ENCODE measurements around the gene RBM20.
A peak's percentile ranks its signal among the peaks of the same experiment; 100 is the strongest.
"Not testable (repeated sequence)": the region's sequence is repeated elsewhere in the genome, so short reads cannot be mapped to it uniquely, and the experiment has no call there.

RBM20 gene

GRCh38 chr10:110625951-110626855 is 17.9 kb upstream of the RBM20 start:
- no peak for DNase-seq

DNA sequence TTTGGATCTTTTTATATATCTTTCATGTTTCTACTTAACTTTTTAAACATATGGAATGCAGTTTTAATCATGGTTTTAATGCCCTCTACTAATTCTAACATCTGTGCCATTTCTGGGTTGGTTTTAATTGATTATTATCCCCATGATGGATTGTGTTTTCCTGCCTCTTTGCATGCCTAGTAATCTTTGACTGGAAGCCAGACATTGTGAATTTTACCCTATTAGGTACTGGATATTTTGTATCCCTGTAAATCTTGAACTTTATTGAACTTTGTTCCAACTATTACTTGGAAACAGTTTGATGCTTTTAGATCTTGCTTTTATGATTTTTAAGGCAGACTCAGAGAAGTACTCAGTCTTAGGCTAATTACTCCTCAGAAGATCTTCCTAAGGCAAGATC is 16.0 kb upstream of the RBM20 start:
- DNase-seq = no peak

- DNase-seq = no peak
Measured at GRCh38 chr10:110629680-110630191, 14.4 kb upstream of the RBM20 start.

- no peak for DNase-seq
Measured at GRCh38 chr10:110631934-110632333, 12.2 kb upstream of the RBM20 start.

DNA sequence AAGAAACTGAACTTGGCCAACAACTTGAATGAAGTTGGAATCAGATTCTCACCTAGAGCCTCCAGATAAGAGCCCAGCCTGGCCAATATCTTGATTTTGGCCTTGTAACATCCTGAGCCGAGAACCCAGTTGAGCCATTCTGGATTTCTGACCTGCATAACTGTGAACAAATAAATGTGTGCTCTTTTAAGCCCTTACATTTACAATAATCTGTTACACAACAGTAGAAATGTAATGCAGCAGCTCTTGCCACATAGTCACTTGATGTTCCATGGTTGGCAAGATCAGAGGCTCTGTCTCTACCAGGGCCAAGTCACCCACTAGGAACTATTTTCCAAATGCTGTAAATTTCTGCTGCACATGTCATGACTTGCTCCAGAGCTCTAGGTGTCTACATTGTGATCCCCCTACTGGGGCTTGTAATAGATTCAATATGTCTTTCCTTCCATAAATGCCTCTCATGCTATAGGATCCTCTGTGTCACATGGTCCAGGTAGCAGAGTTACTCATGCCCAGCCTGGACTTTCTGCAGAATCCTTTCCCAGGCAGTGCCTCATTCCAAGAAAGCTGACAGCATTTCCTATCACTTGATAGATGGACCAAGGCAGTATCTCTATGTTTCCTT is 11.4 kb upstream of the RBM20 start:
- DNase-seq = no peak

DNA sequence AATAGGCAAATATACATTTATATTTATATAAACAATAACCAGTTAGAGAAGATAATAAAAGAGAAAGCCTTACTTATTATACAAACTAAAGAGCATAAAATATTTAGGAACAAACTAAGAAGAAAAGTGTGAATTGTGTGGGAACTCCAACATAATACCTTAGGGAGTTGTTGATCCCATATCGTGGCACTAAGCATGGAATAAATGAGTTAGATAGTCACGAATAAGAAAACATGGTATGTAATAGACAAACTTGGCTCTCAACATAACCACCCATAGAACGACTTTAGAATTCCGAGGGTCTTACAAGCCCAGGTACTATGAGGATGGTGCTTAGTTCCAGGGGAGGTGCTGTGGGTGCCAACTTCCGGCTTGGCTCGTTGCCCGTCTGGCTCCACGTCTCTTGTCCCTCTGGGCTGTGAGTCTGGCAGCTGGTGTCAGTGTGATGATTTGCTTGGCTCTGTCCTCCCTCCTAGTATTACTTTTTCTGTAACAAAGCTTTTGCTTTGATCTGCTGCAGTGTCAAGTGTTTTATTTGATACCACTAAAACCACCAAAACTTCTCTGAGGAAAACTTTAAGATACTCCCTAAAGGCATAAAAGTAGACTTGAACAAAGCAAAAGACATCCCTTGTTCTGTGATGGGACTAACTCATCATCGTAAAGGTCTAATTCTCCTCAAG is 9.5 kb upstream of the RBM20 start:
- no peak for DNase-seq

GRCh38 chr10:110636572-110636931 is 7.6 kb upstream of the RBM20 start:
- no peak for DNase-seq

- DNase-seq = no peak
Measured at GRCh38 chr10:110636932-110637557, 7.1 kb upstream of the RBM20 start.

- no peak for DNase-seq
Measured at GRCh38 chr10:110637558-110638053, 6.5 kb upstream of the RBM20 start.

DNA sequence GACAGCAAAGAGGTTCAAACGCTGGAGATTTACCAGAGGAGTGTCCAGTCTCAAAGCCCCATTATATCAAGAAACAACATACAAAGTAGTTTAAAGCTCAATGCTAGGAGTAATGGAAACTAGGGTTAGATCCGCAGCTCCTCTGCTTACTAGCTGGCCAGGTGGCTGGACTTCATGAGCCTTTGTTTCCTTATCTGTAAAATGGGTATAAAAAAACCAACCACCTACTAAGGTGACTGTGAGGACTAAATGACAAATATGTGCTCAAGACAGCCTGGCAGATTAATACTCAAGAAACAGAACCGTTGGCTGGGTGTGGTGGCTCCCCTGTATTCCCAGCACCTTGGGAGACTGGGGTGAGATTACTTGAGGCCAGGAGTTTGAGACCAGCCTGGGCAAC is 5.8 kb upstream of the RBM20 start:
- no peak for DNase-seq

DNA sequence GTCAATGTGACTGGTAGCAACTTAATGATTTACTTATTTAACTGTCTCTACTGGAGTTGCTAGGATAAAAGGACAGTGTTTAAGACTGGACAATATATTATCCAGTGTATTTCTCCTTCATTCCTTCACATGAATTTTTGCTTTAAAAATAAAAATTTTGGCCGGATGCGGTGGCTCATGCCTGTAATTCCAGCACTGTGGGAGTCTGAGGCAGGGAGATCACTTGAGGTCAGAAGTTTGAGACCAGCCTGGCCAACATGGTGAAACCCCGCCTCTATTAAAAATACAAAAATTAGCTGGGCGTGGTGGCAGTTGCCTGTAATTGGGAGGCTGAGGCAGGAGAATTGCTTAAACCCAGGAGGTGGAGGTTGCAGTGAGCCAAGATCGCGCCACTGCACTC is 5.1 kb upstream of the RBM20 start:
- DNase-seq = not testable (repeated sequence)

DNA sequence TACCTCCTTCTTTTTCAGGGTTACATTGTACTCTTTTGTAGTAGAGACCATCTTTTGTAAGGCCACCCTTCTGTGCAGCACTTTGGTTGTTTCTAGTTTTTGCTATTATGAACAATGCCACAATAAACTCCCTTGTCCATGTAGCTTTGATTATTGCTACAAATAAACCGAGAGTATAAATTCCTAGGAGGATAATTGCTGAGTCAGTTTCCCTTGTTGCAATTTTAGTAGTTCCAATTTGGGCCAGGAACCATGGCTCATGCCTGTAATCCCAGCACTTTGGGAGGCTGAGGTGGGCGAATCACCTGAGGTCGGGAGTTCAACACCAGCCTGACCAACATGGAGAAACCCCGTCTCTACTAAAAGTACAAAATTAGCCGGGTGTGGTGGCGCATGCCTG is 4.3 kb upstream of the RBM20 start:
- DNase-seq = not testable (repeated sequence)

GRCh38 chr10:110641256-110641655 is 2.9 kb upstream of the RBM20 start:
- peak; percentile 14 for DNase-seq

DNA sequence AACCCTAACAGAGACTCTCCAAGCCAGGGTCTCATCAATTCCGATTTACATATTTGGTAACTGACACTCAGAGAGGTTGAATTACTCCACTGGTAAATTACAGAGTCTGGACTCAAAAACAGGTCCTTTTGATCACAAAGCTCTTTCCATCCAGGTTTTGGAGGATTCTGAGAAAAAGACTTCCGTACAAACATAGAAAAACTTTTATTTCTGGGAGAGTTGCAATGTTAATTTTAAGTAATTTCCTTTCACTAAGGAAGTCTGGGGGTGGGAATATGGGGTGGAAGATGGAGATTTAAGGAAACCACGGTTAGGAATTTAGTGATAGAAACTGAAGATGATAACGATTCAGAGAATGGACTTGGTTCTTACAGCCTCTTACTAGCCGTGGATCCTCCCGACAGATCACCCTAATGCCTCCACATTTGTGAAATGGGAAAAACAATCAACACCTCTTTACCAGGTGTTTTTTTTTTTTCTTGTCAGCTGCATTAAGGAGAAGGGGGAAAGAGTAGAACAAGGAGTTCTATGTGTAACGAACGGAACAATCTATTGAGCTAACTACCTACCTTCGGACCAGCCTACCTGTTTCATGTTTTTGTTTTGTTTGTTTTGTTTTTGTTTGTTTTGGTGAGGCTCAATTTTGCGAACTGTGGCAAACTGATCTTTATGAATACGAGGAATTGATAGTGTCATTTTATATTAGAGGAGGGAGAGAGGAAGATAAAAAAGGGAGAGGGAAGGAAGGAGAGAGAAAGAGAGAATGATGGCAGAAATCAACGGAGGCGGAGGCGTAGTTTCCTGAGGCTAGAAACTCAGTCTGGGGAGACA is 1.7 kb upstream of the RBM20 start:
- DNase-seq = no peak

DNA sequence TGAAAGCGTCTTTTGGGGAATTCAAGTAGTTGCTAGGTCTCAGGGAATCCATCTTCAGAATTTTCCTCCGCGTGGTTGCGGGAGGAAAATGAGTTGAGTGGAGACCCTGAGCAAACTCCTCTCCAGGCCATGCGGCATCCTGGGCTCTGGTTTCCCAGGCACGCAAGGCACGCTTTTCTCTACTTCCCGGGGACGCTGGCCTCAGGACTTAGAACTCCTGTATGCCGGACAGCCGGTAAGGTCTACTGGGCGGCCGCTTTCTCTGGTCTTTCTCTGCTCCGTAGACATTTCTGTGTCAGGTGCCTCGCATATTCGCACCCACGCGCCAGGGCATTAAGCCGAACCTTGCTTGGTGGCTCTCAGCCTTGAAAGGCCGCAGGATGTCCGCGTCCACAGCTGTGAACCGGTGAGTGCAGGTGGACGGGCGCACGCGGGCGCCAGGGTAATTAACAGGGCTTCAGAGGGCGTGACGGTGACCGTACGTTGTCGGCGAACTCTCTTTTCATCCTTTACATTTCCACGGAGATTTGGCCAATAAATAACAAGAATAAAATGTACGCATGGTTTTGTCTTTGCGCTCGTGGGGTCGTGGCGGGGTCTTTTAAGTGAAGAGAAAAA is 992 bp upstream of the RBM20 start:
- DNase-seq = no peak

DNA sequence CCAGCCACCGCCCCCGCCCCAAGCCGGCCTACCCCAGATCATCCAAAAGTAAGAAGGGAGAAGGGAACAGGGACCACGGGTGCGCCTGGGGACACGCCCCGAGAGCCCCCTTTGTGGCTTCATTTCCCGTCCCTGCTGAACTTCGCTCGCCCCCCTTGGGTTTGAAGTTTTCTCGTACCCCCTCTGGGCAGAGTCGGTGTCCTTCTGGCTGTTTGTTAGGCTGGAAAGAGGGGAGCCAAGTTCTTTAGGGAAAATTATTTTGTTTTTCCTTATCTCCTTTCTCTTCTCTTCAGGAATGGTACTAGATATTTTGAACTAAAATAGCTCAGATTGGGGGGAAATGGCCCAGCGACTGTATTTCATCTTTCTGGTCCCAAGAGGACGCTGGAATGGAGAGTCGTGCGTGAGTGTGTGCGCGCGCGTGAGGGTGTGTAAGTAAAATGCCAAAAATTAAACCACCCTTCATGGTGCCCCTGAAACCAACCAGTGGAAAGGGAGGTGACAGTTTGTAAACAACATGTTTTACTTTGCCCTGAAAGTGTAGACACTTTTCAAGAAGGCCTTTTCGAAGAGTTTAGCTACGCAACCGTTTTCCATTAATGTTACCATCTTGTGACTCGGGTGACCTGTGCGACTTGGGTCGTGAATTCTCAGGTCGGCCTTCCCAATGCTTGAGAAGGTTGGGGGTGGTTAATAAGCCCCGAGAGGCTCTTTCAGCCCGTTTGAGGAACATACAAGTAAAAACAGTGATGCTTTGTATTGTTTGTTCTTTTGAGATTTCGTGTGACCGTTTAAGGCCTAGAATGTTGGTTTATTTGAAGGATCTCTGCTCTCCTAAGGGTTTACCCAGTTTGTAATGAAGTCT is 694 bp downstream of the RBM20 start:
- DNase-seq = no peak

DNA sequence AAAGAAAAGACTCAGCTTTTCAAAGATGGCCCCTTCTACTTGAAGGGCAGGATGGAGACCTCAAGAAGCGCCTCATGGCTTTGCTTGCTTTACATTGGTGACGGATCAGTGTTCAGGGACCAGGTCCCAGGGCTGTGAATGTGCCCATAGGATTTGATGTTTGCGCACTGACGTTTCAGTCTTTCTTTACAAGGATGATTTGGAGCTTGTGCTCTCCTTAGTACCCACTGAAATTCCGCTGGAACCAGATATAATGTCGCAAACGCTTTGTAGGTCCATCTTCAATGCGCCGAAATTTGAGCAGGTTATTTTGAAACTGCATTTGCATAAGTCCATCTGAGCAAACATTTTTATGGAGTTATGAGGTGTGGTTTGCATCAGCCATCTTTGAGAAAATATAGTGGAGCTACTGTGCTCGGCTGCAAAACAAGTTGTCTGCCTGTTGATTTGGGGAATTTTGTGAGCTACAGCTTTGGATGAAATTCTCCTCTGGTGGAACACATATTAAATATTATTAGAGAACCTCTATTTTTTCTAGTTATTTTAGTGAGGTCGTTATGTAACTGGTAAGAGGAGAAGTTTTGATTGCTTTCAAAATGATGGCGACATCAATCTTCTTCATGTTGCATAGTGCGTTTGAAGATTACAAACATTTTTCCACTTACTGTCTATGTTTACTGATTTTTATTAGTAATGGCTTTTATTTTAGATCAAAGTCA is 2.4 kb downstream of the RBM20 start:
- DNase-seq = no peak

GRCh38 chr10:110647136-110647430 is 2.9 kb downstream of the RBM20 start:
- DNase-seq = no peak

- DNase-seq = no peak
Measured at GRCh38 chr10:110648692-110649346, 4.7 kb downstream of the RBM20 start.

Measured in CD4-positive, alpha-beta T cell treated with Interleukin-17A for 1 hour (primary cell).